Activated gamma-delta T cell treated with anti-CD3 and anti-CD28 coated beads, Interleukin-2, amount 50 U/mL, for 16 hours (primary cell): ENCODE results near the gene LARP4.
"Not testable (repeated sequence)": the region's sequence is repeated elsewhere in the genome, so short reads cannot be mapped to it uniquely, and the experiment has no call there.

Experiments used
- DNase-seq: peaks from one replicate; pipeline ENCODE4 v3.0.0-alpha.2; 2020; ENCODE audit warnings: low read depth

Gene LARP4

DNA sequence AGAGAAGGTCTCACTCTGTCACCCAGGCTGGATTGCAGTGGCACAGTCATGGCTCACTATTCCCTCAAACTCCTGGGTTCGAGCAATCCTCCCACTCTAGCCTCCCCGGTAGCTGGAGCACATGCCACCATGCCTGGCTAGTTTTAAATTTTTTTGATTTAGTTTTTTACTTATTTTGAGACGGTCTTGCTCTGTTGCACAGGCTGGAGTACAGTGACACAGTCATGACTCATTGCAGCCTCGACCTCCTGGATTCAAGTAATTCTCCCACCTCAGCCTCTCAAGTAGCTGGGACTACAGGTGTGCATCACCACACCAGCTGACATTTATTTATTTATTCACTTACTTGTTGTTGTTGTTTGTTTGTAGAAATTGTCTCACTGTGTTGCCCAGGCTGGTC lies 81.9 kb downstream of the LARP4 start:
- DNase-seq, result no peak

DNA sequence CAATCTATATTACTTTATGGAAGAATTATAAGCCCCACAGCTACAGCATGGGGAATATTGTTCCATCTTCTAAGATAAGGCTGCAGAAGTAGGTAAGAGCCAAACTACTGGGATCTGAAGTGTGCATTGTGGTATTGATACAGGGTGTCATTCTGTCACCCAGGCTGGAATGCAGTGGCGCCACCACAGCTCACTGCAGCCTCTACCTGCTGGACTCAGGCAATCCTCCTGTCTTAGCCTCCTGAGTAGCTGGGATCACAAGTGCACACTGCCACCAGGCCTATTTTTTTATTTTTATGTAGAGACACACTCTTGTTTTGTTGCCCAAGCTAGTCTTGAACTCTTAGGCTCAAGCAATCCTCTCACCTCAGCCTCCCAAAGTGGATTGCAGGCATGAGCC lies 82.8 kb downstream of the LARP4 start:
- DNase-seq, result no peak

DNA sequence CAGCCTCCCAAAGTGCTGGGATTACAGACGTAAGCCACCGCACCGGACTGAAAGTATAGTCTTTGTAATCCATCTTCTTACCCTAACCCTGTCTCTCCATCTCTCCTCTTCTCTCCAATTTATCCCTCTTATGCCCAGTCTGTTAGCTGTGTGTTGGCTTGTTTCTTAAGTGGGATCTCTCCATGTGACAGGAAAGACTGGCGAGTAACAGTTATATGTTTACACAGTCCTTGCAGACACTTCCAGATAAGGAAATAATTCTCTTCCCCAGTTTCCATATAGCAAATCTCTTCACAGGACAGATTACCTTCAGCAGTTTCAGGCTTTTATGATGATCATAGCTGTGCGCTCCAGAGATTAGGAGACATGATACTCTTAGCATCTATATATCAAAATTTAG lies 88.1 kb downstream of the LARP4 start:
- no peak for DNase-seq

DNA sequence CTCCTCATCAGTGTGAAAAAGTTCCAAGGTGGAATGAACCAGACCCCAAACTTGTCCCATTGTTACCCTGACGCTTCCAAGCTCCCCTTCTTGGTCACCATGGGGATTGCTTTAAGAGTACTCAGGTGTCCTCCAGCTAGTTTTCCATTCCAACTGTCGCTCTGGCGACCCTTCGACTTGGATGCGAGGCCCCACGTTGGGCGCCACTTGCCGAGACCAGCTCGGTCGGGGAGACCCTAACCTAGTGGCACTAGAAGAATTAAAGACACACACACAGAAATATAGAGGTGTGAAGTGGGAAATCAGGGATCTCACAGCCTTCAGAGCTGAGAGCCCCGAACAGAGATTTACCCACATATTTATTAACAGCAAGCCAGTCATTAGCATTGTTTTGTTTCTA lies 97.4 kb downstream of the LARP4 start:
- not testable (repeated sequence) for DNase-seq

DNA sequence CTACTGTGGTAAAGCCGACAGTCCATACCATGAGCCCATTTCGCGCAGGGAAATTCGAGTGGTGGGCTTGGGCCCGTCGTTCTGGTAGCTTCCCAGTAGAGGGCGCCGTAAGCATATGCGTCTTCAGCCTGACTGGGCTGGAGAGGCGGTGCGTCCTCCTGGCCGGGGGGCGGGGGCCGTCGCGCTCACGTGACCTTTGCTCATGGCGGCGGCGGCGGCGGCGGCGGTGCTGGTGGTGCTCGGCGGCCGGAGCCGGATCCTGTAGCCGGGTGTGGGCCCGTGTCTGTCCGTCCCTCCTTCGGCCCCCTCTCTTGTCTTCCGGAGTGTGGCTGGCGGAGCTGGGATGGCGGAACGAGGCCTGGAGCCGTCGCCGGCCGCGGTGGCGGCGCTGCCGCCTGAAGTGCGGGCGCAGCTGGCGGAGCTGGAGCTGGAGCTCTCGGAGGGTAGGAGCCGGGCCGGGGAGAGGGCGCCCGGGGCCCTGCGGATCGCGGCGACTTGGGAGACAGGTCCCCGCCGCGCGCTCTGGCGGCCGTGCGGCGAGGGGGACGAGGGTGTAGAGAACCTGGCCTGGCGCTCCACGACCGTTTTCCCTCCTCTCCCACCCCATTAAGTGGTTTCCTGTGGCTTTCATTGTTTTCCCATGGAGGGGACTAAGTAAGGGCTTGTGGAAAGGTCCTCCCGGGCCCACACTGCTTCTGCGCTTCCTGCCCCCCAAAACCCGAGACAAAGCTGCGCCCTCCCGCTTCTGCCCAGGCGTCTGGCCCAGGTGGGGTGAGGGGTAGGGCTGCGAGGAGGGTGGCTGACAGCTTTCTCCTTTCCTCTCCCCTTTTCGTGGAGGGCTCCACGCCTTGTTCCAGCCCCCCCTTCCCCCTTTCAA lies 104.4 kb downstream of the LARP4 start, which contains the start of gene DIP2B:
Gene DIP2B, plus strand, starts transcription at position 188 of the 877 bp plus-strand sequence. Its CDS starts 156 bp downstream, at position 344.
- peak; percentile 95 for DNase-seq

DNA sequence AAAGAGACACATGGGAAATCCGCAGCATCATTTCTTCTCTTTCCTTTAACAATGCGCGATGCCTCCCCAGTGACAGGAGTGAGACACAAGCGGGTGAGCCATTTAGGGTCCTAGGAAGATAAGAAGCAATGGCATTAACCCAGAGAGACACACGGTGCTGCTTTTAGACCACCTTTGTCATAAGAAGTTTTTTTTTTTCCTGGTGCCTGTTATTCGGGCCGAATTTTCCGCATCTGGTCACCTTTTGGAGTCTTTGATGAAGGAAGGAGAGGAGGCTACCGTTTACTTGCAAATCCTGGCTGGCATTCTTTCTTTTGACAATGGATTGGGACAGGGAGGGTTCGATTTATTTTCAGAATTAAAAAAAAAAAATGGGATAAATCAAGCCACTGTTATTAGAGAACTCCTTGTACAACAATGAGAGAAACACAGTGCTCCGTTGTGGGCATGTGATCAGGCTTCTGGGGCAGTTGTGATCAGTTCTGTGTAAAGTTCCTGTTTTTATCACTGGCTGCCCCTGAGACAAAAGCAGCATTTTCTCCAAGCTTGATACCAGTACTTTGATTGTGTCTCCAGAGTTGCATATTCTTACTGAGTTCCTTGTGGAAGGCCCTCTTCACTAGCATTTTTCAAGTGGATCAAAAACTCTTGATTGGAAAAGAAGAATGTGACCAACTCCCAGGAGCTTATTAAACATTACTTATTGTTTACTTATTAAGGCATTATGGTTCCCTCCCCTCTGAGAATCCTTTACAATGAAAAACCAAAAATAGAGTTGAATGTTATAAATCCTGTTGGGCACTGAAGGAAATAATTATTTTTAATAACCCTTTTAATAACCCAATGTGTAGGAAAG lies 105.2 kb downstream of the LARP4 start:
- DNase-seq, result no peak

DNA sequence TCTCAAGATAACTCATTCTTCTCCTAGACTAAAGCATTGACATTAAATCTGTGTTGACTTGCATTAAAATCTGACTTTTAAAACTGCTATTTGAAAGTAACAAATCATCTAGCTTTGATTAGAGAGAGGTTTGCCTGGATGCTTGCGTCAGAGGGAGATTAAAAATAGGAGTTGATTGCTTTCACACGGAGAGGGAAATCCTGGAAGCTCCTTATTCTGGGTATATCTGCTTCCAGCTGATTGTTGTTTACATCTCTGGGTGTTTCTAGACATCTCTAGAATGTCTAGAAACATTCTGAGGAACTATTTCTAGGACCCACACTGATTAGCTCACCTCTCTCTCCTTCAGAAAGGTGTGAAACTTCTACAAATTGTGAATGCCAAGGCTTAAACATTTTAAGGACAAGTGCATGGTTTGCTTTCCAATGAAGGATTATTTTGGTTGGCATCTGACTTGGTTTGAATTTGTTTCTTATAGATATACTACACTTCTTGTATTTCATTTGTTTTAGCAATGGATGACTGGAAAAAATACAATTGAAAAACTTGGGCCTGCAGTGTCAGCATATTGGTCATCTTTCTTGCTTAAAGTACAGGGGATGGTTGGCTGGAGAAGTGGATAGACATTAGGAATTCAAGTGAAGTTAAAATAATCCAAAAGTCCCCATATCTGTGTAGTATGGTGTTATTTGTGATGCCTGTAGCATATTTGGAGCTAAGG lies 106.2 kb downstream of the LARP4 start:
- no peak for DNase-seq

DNA sequence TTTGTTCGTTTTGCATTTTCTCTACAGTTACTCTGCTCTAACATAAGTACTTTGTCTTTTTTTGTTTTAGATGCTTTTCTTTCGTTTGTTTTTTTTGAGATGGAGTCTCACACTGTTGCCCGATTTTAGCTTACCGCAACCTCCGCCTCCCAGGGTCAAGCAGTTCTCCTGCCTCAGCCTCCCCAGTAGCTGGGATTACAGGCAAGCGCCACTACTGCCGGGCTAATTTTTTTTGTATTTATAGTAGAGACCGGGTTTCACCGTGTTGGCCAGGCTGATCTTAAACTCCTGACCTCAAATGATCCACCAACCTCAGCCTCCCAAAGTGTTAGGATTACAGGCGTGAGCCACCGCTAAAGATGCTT lies 106.8 kb downstream of the LARP4 start:
- DNase-seq, result no peak

DNA sequence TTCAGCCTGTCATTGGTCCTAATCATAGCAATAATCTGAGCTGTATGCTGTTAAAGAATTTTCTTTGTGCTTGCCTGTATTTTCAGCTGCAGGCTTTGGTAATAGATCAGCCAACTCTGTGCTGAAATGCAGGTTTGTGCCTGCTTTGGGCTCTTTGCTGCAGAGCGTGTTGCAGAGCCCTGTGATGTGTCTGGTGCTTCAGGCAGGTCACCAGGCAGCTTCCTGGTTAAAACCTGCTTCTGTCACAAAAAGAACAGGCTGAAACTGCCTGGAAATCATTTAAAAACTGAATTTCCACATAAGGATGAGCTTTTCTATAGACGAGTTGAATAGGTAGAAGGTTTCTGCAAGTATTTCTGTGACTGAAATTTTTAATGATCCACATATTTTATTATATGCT lies 107.2 kb downstream of the LARP4 start:
- DNase-seq, result no peak

DNA sequence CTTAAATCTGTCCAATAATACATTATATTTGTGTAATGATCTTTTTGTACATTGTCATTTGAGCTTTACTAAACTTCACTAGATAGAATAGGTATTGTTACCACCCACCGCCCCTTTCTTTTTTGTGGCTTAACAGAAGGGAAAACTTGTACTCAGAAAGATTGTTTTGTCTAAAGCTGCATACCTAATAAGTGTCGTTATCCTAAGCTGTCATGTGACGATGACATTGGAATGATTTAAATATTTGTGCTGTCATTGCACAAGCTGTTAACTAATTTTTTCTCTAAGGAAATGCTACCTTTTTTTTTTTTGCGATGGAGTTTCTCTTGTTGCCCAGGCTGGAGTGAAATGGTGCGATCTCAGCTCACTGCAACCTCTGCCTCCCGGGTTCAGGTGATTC lies 107.7 kb downstream of the LARP4 start:
- DNase-seq, result no peak

DNA sequence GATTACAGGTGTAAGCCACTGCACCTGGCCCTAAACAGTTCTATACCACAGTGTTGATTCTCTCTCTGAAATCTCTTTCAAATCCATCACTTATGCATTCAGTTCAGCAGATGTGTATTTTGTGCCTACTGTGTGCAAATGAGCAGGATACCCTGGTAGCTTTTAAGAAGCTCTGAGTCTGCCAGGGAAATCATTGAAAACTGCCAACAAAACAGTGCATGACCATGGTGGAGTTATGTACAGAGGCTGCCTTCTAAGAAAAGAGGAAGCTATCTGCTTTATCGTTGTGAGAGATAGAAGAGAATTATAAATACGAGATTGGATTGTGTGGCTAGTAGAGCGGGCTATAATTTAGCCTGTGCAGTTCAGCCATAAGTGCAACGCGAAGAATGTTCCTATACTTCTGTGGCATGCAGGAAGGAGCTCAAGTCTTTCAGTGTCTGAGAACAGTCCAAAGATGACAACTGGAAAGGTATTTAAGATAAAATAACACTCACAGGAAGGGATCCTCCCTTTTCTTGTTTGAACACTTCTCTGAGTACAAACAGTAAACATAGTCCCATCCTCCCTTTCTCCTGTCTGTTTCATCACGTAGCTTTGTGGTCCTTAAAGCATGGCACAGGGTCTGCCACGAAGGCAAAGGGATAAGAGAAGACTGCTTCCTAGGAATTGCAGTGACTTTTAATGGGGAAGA lies 108.4 kb downstream of the LARP4 start:
- DNase-seq, result no peak

DNA sequence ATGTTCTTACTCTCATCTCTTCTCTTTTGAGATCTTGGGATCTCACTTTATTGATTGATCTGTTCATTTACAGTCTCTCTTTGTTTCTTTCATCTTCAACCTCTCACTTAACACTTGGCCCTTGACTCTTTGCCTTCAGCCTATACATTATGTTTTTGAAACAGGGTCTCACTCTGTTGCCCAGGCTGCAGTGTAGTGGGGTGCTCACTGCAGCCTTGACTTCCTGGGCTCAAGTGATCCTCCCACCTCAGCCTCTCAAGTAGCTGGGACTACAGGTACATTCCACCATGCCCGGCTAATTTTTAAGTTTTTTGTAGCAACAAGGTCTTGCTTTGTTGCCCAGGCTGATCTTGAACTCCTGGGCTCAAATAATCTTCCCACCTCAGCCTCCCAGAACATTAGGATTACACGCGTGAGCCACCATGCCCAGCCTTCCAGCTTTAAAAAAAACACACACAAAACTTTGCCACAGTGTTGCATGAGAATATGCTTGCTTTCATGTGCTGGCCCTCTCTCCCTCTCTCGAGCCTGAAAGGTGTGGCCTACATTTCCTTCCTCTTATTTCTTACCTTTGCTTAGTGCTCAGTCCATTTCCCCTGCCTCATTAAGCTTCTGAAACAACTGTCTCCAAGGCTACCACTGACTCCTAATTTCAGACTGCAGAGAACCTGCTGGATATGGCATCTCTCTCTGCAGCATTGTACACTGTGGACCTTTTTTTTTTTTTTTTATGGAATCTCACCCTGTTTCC lies 114.0 kb downstream of the LARP4 start:
- no peak for DNase-seq

DNA sequence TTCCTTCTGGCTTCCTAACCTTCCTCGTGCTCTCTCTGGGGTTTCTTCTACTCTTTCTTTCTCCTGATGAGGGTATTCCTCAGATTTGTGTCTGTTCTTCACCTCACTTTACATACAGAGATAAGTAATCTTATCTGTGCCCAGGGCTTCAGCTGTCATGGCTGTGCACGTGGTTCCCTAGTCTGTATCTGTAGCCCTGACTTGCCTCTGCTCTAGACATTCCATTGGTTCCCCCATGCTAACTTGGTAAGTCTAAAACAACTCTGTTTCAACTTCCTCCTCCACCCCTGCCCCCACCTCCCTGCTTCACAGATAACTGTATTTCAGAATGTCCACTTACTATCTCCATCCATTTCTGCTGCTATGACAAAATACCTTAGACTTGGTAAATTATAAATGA lies 114.9 kb downstream of the LARP4 start:
- DNase-seq, result no peak

DNA sequence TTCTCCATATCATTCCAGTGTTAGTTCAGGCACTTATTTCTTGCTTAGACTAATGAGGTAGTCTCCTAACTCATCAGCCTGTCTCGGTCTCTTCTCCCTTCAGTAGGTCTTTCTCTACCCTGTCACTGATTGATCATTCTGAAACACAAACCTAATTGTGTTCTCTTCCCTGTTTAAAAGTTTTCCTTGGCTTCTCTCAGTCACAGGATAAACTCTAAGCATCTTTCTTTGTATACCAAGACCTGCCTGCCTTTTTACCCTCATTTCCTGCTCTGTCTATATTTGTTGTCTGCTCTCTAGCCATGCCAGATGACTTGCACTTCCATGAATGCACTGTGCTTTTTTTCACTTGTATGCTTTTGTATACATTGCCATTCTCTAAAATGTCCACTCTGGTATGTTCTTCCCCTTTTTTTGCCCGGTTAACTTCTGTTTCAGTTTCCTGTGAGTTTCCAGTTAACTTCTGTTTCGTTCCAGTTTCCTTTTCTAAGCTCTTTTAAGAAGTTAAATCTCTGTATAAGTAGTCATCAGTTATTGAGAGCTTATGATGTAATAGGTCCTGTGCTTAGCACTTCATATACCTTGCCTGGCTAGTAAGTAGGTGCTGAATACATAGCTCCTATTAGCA lies 116.8 kb downstream of the LARP4 start:
- DNase-seq, result no peak

DNA sequence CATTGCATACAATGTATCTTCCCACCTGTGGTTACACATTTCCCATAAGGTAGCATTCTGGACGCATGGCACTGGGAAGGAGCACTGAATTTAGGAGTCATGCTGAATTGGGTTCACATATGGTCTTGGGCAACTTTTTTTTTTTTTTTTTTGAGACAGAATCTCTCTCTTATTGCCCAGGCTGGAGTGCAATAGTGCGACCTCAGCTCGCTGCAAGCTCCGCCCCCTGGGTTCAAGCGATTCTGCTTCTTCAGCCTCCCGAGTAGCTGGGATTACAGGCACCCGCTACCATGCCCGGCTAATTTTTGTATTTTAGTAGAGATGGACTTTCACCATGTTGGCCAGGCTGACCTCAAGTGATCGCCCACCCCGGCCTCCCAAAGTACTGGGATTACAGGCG lies 117.4 kb downstream of the LARP4 start:
- no peak for DNase-seq

DNA sequence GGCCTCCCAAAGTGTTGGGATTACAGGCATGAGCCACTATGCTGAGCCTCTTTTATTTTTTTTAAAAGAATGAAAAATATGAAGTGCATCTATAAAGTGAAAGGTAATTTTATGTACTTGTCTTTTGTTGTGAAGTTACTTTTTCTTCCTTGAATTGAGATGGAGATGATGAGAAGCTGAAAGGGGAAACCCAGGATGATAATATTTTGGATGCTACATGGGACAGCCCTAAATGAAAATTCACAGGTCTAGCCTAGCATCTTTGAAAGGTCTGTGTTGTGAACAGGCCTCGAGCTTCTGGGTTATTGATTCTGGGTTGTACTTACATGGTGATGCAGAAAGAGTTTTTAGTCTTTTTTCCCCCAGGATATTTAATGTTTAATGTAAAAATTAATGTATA lies 118.7 kb downstream of the LARP4 start:
- DNase-seq, result no peak

DNA sequence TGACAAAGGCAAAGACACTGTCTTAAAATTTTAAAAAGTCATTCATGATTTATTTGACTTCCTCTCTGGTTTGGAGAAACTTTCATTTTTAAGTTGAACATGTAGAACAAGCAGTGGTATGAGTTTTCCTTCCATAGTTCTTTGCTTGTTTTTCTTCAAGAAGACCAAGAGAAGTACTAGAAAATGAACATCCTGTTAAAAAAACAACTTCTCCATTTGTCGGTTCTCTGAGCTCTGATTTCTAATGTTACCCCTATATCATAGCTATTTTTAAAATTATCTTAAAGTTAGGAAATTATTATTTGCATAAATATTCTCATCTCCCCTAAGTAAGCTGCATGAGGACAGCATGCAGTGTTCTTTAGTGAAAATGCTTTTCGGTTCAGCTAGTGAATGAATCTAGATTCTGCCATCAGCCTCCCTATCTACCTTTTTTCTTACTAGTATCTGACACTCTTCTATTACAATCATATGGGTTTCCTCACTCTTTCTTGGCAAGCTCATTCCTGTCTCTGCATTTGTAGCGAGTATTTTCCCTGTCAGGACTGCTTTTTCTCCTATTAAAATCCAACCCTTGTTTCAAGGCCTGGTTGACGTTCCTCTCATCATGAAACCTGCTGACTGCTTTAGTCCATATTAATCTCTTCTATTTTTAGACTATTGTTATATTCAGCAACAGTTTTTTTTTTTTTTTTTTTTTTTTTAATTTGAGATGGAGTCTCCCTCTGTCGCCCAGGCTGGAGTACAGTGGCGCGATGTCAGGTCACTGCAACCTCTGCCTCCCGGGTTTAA lies 119.9 kb downstream of the LARP4 start:
- no peak for DNase-seq

DNA sequence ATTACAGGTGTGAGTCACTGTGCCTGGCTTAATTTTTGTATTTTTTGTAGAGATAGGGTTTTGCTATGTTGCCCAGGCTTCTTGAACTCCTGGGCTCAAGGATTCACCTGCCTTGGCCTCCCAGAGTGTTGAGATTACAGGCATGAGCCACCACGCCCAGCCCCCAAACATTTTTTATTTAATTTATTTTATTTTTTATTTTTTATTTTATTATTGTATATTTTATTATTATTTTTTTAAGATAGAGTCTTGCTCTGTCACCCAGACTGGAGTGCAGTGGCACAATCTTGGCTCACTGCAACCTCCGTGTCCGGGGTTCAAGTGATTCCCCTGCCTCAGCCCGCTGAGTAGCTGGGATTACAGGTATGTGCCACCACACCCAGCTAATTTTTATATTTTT lies 121.1 kb downstream of the LARP4 start:
- DNase-seq, result not testable (repeated sequence)

DNA sequence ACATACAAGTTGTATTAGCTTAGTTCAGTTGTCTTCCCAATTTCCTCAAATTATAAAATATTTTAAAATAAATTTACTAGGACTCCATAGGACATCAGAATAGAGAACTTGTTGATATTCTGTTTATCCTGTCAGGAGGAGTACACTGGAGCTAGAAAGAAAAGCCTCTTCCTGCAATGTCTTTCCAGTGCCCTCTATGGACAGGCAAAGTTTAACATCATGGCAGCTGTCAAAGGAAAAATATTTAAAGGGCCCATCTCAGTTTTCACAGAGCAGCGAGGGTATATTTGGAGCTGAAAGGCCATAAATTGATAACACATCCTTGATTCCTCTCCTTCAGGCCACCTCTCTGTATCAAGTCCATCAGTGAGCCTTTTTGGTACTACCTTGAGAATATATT lies 123.1 kb downstream of the LARP4 start:
- DNase-seq, result no peak

DNA sequence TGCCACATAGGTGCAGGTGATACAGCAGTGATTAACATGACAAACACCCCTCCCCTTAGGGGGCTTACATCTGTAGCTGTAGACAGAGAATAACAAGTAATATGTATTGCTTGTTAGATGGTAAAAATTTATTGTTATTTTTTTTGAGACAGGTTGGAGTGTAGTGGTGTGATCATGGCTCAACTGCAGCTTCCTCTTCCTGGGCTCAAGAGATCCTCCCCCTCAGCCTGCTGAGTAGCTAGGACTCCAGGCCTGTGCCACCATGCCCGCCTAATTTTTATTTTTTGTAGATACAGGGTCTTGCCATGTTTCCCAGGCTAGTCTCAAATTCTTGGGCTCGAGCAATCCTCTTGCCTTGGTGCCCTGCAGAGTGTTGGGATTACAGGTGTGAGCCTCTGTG lies 123.9 kb downstream of the LARP4 start:
- no peak for DNase-seq
